HG03066 (cell line): ENCODE data around the gene PCP4.
"Not testable (repeated sequence)": the region's sequence is repeated elsewhere in the genome, so short reads cannot be mapped to it uniquely, and the experiment has no call there.

ENCODE experiments used
- ATAC-seq: cut with Tn5 transposase; IDR thresholded peaks from one replicate; pipeline ENCODE4 v1.9.1; 2021; ENCODE audit warnings: low read depth; ENCODE audit not compliant: unreplicated experiment

The PCP4 gene

GRCh38 chr21:39860600-39860999 is 6.6 kb upstream of the PCP4 start:
- no peak for ATAC-seq

- ATAC-seq = no peak
Observed at GRCh38 chr21:39863111-39863510, 4.1 kb upstream of the PCP4 start.

- ATAC-seq = no peak
Observed at GRCh38 chr21:39866093-39866492, 1.1 kb upstream of the PCP4 start.

- ATAC-seq = no peak
Observed at GRCh38 chr21:39869141-39869818, 2.0 kb downstream of the PCP4 start.

- ATAC-seq = no peak
Observed at GRCh38 chr21:39873687-39874086, 6.4 kb downstream of the PCP4 start.

- ATAC-seq = no peak
Observed at GRCh38 chr21:39874206-39874605, 7.0 kb downstream of the PCP4 start.

GRCh38 chr21:39874759-39875158 is 7.5 kb downstream of the PCP4 start:
- ATAC-seq = no peak

GRCh38 chr21:39881661-39882060 is 14.4 kb downstream of the PCP4 start:
- no peak for ATAC-seq

GRCh38 chr21:39882151-39882838 is 15.1 kb downstream of the PCP4 start:
- no peak for ATAC-seq

GRCh38 chr21:39882839-39883195 is 15.6 kb downstream of the PCP4 start:
- no peak for ATAC-seq

- no peak for ATAC-seq
Observed at GRCh38 chr21:39885119-39885848, 18.0 kb downstream of the PCP4 start.

GRCh38 chr21:39888848-39889247 is 21.6 kb downstream of the PCP4 start:
- ATAC-seq = no peak

GRCh38 chr21:39891111-39891510 is 23.9 kb downstream of the PCP4 start:
- no peak for ATAC-seq

GRCh38 chr21:39891863-39892262 is 24.6 kb downstream of the PCP4 start:
- ATAC-seq = not testable (repeated sequence)

- ATAC-seq = no peak
Observed at GRCh38 chr21:39900491-39900890, 33.3 kb downstream of the PCP4 start.

- ATAC-seq = no peak
Observed at GRCh38 chr21:39900911-39901310, 33.7 kb downstream of the PCP4 start.

GRCh38 chr21:39902986-39903385 is 35.7 kb downstream of the PCP4 start:
- ATAC-seq = no peak

- ATAC-seq = no peak
Observed at GRCh38 chr21:39904457-39904856, 37.2 kb downstream of the PCP4 start.

GRCh38 chr21:39908265-39908923 is 41.2 kb downstream of the PCP4 start:
- no peak for ATAC-seq

GRCh38 chr21:39911286-39912199 is 44.3 kb downstream of the PCP4 start:
- ATAC-seq = no peak
